Activated CD4-positive, alpha-beta T cell treated with anti-CD3 and anti-CD28 coated beads for 4 hours (primary cell): ENCODE results near the gene DCAF6.
A peak's percentile ranks its signal among the peaks of the same experiment; 100 is the strongest.
"Not testable (repeated sequence)": the region's sequence is repeated elsewhere in the genome, so short reads cannot be mapped to it uniquely, and the experiment has no call there.

Experiments used
- DNase-seq, 2 donors: peaks; one replicate each; pipeline ENCODE4 v3.0.0-alpha.2; 2020

The DCAF6 gene

DNA sequence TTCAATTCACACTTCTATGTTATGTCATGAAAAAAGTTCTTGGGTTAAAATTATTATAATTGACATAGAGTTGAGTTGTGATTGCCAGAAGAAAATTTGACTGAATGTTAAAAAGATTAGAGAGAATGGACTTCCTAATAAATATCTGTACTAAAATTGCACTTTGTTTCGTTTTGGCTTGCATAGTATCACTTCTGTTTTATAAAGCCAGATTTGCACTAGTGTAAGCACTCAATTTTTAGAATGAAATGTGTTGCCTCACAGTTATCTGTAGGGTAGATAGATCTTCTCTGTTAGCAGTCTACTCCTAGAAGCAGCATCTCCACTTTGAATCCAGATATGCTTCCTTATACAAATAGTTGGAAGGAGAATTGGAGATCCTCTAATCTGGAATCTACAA, 95.5 kb downstream of the DCAF6 start:
- no peak for DNase-seq

DNA sequence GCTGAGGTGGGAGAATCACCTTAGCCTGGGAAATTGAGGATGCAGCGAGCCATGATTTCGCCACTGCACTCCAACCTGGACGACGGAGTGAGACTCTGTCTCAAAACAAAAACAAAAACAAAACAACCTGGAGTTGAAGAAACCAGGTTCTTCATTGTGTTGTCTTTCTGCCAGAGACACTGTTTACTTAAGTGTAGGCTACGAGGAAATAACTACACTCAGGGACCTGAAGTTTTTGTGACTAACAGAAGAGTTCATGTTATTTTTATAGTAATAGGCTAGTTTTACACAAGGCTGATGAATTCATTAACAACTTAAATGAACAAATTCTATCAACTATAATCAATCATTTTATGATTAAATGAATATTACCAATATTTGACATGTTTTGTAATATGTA, 98.9 kb downstream of the DCAF6 start:
- no peak for DNase-seq

DNA sequence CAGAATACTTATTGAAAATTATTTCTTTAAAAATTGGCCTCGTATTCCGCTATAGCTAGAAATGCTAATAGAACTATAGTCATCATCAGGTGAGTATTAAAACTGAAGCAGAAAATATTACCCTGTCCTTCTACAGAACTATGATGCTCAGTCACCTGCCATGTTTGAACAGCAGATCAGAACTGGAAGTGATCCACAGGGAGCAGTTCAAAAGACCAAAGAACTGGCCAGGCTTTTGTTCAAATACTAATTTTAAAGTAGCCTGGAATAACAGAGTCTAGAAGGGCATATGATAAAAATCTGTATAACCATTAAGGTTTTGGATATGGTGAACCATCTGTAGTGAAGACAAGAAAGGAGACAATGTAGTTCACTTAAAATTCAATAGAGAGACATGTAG, 105.9 kb downstream of the DCAF6 start:
- DNase-seq: no peak

DNA sequence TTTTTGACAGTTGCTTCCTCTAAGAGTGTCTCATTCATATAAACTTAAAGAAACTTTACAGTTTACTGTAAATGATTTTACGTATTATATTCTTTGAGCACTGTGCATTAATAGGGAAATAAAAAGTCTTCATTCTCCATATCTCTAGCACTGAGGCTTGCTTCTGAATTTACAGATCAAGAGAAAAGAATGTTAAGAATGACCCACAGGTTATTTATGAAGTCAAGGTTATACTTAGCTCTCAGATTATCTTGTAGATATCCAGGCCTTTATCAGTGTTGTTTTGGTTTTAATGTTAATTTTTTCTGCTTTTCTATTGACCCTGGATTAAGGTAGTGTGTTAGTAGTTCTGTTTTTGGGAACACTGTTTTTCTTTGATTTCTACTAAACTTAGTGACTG, 108.8 kb downstream of the DCAF6 start:
- no peak for DNase-seq

DNA sequence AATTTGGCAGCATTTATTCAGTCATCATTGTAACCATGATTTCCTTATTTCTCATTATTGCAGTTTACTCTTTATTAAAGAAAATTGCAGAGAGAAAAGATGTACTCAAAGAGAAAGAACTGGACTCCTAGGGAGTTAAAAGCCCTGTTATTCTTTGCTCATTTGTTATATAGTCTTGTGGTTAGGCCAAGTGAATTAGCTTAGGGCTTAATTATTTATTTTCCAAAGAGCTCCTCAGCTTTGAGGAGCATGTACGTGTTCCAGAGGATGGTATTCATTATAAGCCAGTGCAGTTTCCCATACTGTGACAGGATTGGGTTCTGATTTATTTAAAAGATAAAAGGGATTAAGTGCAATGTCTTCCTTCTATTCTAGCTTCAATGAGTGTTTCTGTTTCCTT, 113.8 kb downstream of the DCAF6 start:
- DNase-seq: no peak

DNA sequence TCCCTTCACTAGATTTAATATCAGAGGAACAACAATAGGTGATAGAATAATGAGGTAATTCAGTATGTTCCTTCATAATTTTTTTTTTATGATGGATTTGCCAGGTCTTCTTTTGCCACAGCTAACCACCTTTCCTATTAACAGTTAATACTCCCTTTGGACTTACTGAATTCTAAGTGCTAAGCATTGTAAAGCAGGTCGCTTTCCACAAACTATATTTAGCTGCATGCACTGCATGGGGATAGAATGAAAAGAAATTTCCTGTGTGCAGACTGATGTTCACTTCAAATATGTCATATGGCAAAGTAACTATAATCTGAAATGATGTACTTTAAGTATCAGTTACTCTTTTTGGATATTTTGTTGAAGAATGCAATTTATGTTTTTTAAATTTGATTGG, 114.4 kb downstream of the DCAF6 start:
- no peak for DNase-seq

DNA sequence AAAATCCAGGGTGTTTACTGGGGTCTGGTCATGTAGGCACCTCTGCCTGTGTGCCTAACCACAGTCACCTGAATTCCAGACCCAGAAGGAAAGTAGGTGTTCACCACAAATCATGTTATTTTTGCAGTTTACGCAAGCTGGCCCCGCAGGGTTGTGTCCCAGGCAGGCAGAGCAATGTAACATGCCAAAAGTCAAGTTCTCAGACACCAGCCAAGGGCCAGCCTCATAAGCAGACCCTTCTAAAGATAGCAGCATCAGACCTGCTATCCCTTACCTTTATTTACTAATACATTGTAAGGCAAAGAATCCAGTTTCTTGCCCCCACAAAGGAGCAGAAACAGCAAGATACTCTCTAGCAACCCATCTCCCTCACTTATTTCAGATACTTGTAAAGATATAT, 117.2 kb downstream of the DCAF6 start:
- DNase-seq: no peak

DNA sequence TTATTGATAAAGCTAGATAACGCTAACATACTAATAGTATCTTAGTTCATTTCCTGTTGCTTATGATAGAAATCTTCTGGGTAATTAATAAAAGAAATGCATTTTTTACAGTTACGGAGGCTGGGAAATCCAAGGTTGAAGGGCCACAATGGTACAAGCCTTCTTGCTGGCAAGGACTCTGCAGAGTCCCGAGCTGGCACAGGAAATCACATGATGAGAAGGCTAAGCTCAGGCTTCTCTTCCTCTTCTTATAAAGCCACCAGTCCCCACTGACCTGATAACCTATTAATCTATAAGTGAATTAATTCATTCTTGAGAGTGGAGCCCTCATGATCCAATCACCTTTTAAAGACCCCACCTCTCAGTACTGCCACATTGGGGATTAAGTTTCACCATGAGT, 117.6 kb downstream of the DCAF6 start:
- no peak for DNase-seq

DNA sequence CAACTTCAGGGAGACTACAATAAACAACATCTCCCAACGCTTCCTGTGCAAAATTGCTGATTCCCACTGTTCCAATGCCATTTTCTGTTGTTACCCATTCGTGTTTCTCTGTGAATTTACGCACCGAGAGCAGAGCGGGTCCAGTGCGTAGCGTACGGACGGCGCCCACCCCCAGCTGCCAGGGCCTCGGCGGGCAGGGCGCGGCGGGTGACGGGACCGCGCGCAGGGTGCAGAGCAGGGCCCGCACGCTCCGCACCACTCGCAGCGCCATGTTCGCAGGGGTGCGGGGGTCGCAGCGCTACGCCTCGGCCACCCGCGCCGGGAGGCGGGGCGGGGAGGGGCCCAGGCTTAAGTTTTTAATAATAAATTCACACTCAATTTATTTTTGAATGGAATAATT, 119.7 kb downstream of the DCAF6 start:
- DNase-seq: not testable (repeated sequence)

DNA sequence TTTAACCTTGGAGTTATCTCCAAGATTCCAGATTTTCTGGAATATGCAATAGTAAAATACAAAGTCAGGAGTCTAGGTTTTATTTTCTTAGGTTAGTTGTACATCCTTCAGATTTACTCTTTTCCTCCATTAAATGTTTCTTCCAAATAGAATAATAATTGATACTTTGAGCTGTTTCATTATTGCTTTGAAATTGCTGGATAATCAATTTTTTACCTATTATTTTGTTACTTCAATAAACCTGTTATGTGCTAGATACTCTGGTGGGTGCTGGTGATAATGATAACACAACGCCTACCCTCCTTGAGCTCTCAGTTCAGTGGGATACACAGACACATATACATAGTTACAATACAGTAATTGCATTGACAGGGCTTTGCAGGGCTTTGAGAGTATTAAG, 120.9 kb downstream of the DCAF6 start:
- no peak for DNase-seq

DNA sequence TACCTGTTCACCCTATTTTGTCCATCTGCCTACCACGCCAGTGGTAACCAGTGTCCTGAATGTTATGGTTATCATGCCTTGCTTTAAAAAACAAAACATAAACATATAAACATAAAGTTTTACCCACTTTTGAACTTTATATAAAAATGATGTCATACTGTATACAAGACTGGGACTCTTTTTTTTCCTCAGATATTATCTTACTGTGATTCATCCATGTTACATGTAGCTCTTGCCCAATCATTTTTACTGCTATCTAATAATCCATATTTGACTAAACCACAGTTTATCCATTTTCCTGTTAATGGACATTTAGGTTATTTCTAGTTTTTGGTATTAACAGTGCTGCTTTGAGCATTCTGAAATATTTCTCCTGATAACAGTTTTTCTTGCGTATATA, 121.4 kb downstream of the DCAF6 start:
- no peak for DNase-seq

DNA sequence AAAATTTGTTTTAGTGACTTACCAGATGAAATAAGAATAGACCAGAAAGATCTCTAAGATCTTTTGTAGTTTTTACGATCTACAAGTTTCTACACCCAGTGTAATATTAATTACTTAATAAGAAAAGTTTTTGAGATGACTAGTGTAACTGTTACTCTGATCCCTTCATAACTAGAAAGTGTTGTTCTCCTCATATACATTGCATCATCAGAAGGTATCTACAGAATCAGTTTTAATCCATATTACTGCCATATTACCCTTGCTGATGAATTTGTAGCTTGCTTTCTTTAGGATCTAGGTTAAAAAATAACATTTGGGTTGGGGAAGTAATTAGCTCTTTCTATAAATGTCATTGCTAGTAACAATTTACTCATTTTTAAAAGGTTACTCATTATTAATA, 127.7 kb downstream of the DCAF6 start:
- DNase-seq: no peak

DNA sequence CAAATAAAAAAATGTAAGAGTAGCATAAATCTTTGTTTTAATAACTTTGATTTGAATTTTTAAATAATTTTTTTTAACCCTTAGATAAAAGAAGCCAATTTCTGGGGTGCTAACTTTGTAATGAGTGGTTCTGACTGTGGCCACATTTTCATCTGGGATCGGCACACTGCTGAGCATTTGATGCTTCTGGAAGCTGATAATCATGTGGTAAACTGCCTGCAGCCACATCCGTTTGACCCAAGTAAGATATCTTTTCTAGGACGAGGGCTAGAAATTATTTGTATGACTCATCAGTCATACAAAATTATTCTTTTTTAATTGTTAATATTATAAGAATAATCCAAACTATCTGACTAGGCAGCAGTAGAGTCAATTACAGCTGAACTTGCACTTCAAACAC, 129.0 kb downstream of the DCAF6 start:
- DNase-seq: no peak

DNA sequence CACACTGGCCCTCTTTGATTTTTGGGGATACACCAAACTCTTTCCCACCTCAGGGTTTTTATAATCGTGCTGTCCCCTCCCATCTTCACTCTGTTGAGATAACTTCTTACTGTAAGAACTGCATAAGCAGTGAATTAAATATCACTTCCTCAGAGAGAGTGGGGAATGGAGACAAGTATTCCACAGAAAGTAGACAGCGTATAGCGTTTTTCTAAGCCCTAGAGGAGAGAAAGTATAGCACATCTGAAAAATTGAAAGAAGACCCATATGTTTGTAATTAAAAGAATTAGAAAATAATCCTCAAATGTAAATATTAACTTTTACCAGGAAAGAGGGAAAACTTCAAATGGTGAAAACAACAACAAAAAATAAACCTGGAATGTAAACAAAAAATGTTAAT, 132.9 kb downstream of the DCAF6 start:
- DNase-seq: no peak

DNA sequence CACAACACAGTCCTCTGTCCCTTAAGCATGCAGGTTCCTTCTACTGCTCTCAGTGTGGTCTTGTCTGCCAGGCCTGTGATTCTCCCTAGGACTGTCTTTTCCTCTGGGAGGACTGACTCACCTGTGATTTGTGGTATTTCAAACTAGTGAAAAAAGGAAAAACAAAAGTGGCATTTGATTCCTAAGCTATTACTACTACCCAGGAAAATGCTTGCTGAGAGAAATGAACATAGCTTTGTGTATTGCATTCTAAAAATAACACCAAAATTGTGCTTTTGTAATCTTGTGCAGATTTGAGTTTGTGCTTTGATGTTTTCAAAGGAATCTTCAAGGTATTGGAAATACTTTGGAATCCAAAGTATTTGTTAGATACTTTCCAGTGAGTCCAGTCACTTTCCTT, 143.3 kb downstream of the DCAF6 start:
- no peak for DNase-seq

DNA sequence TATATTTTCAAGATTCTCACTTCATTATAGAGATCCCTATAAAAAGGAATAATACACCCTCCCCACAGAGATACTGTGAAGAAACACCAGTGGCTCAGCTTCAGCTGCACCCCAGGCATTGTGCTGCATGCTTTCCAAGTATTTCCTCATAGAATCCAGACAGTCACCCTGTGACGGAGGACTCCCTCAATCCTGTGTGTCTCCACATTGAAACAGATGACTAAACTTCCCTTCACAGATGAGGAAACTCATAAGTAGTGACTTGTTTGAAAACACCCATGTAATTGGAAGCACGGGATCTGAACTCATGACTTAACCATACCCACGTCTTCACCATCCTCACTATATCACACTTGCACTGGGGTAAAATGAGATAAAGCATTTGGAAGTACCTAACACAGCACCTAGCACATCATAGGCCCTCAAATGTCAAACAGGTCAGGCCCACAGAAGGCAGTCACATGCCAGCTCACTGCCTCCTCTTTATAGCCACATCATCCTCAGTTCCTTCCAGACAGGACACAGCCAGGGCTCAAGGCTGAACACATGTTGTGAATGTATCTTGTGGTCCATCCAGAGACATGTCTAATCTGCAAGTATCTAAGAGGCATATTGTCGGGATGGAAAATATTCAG, 145.0 kb downstream of the DCAF6 start:
- DNase-seq: no peak

DNA sequence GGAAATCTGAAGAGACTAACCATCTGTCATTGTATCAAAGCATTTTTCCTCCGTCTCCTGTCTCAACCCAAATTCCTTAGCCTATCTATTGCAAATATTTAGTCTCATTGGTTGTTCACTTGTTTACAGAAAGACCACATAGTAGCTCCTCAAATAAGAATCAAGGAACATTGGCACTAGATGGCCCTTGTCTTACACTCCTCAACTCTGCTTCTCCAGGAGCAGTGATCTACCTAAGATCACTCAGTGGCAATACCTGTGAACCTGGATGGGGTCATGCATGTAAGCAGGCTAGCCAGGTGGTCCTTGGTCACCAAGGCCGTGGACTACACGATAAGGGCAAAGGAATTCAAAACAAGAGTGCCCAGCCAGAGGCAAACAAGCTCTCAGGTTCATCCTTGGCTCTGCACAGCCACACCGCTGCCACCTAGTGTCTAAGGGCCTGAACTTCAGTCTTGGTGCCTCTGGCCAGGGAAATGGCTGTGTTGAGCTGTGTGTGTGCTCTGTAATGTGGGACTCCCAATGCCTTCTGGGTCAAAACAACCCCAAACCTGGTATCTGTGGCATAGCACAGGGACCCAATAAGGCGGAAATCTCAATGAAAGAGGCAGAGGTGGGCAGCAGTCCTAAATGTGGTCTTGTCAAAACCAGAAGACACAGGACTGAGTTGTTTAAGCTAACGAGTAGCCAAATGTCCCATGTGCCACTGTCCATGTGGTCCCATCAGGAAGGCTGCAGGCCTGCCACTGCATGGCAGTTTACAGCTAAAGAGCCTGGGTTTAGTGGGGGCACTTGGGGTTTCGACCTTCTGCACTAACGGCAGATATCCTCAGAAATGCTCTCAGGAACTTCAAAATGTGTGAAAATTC, 145.8 kb downstream of the DCAF6 start:
- peak; percentile 49 to 68 for DNase-seq

DNA sequence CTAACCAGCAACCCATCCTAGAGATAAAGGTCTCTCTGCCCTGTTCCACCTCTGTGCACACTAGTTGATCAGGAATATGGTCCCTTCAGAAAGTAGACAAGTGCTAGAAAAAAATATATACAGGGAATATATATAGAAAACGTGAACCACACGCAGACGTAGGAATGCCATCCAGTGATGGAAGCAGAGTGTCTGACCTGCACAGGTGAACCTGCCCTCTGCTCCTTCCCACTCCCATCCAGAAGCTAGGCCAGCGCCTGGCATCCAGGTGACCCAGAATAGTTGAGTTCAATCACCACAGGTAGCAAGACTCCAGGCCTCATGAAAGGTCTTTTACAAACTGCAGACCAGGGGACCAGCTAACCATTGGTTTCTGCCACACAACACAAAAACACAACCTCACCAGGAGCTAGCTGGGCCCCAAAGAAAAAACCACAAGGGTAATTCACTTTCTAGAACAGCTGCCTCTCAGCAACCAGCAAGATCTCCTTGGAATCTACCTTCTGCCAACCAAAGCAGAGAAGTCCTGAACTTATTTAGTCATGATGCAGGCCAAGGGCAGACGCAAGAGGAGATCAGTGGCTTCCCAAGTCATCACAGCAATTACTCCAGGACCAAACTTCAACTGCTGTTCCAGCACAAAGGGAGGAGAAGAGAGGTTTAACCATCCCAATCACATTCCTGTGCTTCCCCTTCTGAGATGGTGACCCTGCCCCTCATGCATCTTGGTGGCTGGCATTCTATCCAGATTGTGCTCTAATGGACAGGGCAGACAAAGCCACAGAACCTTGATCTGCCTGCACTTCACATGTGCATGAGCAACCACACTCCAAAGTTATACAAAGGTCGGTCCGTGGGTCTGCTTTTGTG, 147.2 kb downstream of the DCAF6 start:
- DNase-seq: no peak

DNA sequence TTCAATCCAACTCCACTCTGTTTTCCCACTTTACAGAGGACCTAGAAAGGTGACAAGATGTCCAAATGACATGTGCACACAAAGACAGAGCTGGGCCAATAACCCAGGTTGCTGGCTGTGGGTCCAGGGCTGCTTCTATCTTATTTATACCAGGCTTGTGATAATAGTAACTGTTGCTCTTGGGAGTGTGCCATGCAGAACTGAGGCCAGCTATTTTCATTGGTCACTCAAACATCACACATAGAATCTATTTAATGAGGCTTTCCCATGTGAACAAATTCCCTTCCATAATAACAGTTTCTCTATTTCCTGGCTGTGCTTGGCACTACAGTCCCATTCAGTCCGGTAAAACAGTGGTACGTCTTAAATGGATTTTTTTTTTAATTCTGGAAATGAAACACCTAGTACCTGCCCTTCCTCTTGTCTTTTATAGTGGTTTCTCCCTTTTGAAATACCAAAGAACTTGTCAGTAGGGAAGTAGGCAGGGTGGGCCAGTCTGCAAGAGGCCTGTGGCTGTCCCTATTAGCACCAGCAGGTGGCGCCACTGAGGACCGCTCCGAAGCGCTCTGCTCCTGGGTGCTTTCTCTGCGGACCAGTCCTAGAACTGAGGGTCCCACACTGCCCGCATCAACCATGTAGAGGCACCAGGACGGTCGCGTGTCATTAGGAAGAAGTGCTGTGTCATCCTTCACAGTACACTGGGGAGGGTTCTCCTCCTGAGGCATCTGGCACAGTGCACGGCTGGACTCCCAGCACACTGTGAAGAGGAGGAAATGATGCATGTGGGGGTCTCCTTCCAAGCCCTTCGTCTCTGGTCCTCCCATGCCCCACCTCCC, 148.1 kb downstream of the DCAF6 start:
- DNase-seq: peak; percentile 30 to 56

DNA sequence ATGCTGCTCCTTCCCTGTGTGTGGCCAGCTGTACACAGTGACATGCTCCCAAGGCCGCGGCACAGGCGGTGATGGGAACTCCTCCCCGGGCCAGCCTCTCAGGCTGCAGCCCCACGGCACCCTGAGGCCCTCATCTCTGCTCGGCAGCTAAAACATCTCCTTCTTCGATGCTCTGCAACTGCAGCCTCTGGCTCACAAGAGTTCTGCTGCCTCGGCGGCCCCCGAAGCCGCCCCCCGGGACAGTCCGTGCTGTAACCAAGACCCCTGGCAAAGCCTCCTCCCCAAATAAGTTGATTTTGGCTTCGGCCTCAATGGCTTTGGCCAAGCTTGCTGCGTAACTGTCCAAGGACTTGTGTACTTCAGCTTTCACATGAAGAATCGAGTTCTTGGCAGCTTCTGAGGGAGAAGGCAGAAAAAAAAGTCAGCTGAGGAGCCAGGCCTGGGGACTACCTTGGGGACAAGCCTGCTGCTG, 149.0 kb downstream of the DCAF6 start:
- DNase-seq: no peak

DNA sequence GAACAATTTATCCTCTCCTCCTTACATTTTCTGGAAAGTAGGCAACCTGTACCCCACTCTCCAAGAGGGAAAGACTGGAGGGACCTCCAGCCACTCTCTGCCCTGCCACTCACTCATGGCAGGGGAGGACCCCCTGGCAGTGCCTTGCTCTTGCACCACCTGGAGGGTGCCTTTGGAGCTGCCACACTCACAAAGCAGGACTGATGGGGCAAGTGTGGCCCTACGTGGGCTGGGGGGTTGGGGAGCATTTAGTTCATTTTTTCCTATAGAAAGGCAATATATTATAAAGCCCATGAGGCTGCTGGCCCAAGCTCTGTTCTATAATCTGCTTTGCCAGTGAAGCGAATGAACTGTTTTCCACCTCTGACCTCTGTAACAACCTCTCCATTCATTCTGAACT, 150.0 kb downstream of the DCAF6 start:
- DNase-seq: no peak

DNA sequence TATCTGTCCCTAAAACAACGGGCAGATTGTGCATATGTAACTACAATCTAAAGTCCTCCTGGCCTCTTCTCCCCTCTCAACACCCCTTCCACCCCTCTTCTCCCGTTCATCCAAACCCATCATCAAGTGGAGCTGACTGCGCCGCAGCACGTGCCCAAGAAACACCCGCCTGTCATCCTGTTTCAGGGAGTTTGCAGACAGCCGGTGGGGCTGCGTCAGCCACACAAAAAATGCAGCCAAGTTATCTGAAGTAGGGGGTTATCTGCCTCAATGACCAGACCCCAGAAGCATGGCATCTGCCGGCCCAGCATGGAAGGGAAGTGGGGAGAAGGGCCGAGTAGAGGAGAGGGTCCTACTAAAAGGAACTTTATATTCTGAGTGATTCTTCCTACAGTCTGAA, 151.2 kb downstream of the DCAF6 start:
- DNase-seq: no peak
